HG02759 (cell line): ENCODE data around the gene CCM2.
A peak's percentile ranks its signal among the peaks of the same experiment; 100 is the strongest.

Experiments
- ATAC-seq: cut with Tn5 transposase; IDR thresholded peaks from one replicate; pipeline ENCODE4 v1.9.1; 2021; ENCODE audit warnings: mild to moderate bottlenecking, moderate library complexity; ENCODE audit not compliant: unreplicated experiment

The CCM2 gene

DNA sequence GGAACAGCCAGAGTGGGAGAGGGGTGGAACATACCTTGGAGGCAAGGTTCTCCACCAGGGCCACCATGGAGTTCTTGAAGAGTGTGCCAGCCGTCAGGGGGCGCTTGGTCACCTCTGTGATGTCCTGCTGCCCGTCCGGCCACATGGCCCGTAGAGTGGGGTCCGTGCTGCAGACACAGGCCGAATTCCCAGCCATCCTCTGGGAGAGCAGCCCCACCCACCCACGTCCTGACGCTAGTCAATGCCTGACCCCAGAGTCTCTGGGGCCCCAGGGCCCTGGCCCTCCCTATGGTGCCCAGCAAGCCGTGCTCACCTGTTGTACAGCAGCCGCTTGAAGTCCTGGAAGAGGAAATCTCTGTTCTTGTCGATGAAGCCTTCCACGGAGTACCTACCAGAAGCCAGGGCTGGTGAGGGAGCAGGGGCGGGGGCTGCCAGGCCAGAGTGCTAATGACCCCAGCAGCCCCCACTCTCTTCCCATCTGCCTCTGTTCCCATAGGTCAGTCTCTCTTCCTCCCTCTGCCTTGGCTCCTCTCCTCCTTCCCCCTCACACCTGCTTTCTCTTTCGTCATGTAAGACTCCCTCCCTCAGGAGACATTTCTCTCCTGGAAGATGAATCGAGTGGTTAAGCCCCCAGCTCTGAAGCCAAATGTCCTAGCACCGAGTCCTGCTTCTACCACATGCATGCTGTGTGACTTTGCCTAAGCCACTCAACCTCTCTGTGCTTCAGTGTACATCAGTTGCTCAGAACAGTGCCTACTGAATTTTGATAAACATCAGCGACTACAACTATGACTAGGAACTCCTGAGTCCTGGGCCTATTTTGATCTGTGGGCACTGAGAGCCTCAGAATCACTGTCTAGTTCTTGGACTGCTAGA is 32.2 kb upstream of the CCM2 start:
- no peak for ATAC-seq

DNA sequence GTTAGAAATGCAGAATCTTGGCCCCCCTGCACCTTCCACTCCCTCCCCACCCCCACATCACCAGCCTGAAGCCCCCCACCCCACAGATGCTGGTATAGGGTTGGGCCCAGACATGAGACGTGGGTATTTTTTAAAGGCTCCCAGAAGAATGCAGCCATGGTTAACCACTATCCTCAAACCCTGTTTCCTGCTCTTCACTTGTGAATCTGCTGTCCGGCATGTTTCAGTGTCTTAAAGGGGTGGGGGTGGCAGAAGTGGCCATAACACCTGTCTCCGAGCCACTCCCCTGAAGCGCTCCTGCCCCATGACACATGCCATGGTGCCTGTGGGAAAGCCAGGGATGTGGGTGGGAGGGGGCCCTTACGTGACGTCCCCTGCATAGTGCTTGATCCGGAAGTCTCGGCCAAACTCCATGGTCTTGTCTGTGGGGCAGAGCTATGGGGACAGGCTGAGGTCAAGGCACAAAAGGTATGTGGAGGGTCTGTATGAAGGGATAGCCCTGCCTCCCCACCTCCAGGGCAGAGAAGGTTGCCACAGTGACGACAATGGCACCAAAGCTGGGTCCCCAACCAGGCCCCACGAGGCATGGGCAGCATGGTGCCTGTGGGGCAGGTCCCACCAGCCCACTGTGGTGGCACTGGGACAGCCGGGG is 30.8 kb upstream of the CCM2 start:
- ATAC-seq: no peak

DNA sequence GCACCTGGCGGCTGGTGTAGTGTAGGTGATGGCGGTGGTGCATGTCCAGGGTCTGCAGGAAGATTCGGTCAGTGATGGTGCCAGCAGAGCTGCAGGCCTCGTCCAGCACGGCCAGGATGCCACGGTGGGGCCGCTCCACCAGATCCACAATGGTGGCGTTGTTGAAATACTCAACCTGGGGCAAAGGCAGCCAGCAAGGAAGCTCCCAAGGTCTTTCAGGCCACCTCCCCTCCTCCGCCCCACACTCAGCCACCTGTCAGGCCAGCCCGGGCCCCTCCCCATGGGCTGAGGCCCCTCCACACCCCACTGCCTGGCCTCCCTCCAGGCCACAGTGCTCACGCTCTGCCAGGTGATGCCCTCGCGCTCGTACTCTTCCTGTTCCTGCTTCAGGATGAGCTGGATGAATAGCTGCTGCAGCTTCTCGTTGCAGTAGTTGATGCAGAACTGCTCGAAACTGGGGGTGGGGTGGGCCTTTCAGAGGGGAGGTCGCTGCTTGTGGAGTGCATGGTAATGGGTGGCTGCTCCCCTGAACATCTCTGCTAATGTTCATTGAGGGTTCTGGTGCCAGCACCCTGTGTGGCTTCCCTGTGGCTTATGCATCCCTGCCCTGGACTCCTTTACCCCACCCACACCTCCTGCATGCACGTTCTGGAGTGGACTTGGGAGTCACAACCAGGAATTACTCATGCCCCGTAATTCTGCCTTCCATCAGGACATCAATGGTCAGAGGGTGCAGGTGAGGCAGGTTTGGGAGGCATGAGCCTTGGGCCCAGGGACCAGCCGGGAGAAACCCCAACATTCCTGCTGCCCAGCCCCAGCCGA is 30.1 kb upstream of the CCM2 start:
- no peak for ATAC-seq

DNA sequence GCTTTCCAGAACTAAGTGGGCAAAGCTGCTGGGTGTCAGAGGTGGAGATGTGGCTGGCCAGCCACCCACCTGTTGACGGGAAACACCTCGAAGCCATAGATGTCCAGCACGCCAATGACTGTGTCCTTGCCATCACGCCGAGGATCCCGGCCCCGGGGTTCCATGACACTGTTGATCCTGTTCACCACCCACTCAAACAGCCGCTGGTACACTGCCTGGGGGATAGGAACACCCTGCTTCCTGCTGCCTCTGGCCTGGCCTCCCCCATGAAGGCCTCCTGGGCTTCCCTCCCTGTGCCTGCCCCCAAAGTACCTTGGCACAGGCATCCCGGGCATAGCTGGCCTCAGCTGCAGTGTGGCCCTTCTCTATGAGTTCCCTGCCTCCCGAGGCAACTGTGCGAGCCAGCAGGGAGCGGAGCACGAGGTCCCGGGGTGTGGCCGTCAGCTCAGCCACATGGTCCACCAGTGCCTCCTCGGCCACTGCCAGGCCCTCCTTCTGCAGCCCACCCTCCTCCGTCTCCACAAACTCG is 29.4 kb upstream of the CCM2 start:
- no peak for ATAC-seq

DNA sequence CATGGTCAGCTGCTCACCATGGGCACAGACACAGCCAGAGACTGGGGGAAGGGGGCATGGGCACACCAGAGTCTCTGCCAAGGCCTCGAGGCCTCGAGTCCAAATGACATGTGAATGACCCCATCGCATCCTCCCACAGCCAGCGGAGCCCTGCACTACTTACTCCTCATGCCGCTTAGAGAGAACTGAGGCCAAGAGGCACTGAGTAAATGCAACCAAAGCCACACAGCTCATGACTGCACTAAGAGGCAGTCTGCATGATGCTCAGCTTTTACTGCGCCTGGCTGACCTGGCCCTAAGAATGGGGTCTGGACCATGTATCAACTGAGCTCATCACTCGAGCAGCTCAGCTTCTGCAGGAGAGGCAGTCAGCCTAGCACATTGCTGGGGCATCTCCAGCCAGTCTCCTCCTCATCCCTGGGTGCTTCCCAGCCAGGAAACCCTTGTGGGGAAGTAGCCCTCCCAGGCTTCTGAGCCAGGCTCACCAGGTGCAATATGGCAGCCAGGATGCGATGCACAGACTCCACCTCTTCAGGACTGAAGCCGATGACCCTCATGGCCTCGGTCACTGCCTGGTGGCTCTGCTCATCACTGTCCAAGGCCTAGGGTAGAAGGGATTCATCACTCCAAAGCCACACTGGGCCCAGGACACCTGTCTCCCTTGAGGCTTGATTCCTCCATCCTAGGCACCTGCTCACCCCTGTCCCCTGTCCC is 28.7 kb upstream of the CCM2 start:
- no peak for ATAC-seq

DNA sequence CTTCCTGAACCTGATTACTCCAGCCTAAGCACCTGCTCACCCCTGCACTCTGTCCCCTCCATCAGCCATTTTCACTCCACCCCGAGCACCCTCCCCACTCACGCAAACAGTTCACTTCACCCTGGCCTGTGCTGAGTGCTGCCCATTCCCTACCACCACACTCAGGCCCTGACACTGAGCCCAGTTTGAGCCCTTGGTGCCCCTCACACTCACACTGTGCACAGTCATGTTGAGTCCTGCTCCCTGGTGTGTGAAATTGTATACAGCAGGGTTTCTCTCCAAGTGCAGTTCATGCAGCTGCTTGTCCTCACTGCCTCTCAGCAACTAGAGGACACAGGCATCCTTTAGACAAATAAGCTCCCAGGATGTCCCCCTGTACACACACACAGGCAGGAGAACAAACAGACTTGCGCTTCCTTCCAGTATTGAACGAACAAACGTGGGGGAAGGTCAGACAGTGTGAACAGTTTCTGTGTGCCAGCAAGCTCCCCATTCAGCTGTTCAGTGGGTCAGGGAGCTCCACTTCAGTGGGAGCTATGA is 28.0 kb upstream of the CCM2 start:
- ATAC-seq: no peak

DNA sequence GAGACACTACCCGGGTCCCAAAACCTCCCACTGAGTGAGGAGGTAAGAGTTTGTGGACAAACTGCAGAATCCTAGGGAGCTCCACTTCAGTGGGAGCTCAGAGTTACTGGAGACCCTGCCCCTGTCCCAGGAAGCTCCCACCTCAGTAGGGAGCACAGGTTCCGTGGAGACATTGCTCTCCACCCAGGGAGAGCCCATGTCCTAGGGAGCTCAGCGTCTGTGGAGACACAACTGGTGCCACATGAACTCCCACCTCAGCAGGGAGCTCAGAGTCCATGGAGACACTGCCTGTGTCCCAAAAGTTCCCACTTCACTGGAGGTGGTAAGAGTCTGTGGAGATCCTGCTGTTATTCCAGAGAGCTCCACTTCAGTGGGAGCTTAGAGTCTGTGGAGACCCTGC is 27.4 kb upstream of the CCM2 start:
- no peak for ATAC-seq

DNA sequence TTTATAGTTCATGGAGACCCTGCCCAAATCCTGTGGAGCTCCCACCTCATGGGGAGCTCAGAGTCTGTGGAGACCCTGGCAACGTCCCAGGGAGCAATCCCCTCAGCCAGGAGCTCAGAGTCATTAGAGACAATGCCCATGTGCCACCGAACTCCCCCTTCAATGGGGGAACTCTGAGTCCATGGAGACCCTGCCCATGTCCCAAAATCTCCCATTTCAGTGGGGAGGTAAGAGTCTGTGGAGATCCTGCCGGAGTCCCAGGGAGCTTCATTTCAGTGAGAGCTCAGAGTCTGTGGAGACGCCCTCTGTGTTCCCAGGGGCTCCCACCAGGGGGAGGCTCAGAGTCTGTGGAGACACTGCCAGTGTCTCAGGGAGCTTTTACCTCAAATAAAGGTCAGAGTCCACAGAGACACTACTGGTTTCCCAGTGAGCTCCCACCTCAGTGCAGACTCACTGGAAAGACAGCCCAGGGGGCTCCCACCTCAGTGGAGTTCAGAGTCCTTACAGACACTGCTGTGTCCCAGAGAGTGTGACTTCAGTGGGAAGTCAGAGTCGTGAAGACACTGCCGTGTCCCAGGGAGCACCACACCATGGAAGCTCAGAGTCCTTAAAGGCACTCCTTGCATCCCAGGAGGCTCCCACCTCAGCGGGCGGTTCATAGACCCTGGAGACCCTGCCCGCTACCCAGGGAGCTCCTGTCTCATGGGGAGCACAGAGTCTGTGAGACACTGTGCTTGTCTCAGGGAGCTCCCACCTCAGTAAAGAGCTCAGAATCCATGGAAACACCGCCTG is 26.2 kb upstream of the CCM2 start:
- no peak for ATAC-seq

DNA sequence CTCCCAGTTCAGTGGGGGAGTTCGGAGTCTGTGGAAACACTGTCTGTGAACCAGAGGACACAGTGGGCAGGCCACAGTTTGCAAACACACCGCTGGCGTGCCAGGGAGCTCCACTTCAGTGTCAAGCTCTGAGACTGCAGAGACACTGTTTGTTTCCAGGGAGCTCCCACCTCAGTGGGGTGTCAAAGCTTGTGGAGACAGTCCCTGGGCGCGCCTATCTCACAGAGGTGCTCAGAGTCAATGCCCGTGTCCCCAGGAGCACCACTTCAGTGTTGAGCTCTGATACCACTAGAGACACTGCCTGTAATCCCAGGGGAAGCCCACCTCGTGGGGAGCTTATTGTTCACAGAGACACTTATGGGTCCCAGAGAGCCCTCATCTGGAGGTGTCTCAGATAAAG is 25.5 kb upstream of the CCM2 start:
- ATAC-seq: no peak

DNA sequence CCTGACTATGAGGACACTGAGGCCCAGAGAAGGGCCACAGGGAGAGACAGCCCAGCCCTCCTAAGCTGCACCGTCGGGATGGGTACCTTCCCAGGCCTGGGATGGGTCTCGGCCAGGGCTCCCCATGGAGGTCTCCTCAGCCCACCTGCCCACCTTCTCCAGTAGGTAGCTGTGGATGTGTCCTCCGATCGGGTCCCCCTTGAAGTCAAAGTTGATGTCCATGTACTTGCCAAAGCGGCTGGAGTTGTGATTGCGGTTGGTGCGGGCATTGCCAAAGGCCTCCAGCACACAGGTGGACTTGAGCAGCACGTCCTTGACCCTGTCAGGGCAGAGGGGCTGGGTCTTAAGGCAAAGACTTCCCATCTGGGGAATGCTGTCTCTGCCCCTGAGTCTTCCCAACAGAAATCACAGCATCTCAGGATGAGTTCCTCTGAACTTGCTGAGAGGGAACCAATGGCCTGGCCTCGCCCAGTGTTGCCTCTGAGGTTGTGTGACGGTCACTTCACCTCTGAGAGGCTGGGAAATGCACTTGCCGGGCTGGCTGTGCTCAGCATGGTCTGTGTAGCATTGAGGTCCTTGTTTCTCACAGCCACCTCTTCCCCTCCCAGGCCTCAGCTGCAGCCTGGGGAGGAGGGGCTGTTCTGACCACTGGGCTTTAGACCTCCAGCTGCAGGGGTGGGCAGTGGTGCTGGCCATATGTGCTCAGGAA is 24.5 kb upstream of the CCM2 start:
- no peak for ATAC-seq

DNA sequence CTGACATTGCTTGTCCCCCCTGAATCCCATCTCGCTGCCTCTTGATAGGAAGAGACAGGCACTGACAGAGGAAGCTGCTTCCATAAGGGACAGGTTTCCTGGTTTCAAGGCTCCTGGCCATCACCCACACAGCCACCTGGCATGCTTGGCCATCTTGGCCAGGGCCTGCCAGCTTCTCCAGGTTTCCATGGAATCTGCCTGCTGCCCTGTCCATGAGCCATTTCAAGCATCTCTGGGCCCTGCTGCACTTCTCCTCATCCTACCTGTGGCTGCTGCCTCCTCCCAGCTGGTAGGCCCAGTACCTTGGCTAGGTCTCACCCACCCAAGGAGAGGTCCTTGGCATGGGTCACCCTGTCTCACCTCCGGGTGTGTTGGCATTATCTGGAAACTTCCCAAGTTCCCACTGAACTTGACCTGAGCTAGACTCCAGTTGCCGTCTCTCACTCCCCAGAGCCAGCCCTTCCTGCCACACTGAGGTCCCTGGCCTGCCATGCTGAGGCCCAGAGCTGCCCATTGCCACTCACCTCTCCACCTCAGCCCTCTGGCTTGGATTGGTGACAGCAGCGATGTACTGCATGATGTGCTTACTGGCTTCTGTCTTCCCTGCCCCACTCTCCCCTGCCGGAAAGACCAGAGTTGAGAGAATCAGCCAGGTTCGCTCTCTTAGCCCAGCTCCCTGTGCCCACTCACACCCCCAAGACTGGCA is 23.8 kb upstream of the CCM2 start:
- no peak for ATAC-seq

DNA sequence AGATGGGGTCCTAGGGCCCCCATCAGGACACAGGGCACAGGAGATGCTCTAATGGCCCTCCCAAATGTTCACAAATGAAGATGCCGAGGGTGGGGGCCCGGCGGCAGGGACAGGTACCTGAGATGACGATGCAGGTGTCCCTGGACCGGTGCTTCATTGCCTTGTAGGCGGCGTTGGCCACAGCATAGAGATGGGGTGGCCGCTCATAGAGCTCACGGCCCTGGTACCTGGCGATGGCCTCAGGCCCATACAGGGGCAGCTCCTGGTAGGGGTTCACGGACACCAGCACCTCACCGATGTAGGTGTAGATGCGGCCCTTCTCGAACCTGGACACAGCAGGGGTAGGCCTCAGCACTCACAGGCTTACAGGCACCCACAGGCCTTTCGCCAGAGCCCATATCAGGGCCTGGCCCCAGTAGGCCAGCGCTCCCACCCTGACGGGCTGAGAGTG is 23.2 kb upstream of the CCM2 start:
- ATAC-seq: no peak

DNA sequence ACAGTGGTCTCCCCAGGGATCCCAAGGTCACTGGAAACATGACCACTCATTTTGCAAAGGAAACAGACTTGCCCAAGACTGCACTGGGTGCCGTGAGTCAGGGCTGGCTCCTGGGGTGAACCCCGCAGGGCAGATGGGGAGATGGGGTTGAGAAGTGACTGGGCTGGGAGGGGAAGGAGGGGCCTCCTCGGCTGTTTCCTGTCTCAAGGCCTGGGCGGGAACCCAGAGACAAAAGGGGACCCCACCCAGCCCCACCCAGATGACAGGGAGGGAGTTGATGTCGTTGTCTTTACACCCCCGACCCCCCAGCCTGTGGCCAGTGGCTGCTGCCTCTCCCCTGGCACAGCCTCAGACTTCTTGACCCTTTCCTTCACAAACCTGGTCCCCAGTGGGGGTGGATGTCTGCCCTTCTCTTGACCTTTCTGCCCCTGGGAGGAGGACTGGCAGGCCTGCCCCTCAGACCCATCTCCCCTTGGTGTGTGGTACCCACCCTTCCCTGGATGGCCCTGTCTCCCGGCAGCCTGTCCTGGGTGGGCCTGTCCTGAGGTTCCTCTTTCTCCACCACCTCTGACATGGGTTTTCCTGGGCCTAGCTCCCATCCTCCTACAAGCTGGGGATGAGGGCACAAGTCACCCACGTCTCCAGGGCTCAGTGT is 22.6 kb upstream of the CCM2 start:
- no peak for ATAC-seq

DNA sequence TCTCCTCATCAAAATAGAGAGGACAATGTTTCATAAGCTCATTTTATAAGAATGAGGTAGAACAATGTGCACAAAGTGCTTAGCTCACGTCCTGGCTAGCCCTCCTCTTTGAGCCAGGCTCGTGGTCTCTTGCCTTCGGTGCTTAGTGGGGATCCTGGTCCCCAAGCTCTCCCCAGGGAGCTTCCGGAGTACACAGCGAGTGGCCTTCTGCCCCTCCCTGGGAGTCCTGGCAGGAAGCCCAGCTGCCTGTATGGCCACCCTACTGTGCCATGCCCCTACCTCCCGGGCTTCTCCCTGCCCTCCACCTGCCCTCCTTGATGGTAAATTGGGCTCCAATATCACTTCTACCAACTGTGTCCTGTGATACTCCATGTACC is 22.1 kb upstream of the CCM2 start:
- no peak for ATAC-seq

DNA sequence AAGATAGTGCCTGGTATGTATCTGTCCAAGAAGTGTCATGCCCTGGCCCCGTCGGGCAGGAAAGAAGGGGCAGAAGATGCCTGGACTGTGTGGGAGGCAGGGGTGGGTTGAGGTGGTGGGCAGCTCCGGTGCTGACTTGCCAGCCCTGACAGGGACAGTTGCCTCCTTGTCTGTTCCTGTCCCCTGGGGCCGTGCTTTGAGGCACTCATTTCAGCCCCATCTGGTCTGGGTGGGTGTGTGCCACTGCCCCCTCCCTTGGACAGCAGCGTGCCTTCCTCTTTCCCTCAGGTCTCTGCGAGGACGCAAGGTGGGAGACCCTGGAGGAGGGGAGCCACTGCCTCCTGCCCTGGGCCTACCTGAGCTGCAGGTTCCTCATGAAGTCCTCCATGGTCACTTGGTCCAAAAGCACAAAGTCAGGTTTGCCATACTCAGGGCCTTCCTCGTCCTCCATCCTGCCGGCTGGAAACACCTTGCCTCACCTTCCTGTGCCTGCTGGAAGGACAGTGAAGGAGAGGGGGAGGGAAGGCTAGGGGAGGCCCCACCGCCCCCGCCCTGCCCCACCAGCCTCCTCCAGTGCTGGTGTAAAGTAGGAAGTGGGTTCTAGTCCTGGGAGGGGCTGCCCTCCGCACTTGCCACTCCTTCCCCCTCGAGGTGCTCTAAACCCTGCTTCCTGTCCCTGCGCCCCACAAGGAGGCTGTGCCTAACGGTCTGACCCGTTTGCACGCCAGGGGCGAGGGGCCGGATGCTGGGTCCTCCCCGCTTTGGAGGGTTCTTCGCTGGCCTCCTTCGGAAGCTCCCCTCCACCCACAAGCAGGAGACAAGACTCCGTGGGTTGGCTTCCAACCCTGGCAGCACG is 21.3 kb upstream of the CCM2 start, which contains the start of gene MYO1G:
TSS of gene MYO1G (minus strand) at position 505 of the 856 bp plus-strand sequence. CDS start at position 451, 54 bp downstream.
- ATAC-seq: peak; percentile 70

DNA sequence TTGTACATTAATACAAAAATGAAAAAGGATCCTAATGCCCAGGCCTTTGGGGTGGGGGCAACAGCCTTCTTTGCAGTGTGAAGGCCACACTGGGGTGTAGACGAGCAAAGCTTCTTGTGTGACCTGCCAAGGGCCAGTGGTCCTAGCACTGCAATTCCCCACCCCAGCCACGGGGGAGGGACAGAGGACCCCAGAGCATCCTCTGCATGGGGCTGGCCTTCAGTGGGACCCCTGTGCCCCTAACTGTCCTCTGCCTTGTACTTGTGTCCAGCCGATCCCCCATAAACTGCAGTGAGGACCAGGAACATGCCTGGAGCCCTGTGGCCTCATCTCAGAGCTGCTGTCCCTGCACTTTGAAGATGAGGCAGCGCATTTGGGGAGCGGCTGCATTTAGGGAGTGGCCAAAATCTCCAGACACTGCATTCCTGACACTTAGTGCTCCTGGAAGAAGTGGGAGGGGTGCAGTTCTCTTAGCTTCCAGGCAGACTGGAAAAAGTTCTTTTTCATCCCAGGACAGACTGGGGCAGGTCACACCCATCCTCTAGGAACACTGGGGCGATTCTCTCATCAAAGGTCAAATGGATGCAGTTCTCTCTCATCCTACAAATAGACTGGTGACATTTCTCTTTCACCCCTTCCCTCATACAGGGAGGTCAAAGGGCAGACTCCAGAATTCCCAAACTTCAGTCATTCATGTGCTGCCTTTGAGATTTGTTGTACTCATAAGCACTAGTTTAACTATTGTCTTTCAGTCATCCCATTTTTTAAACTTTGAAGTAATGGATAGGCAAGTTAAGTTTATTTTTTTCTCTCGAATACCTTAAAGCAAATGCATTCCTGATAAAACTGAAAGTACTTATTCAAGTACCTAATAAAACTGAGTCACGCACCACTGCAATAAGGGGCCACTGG is 20.3 kb upstream of the CCM2 start:
- no peak for ATAC-seq
